ENCODE data around the gene SERPINF2. TPM values are rescaled to one million over a fixed set of nuclear protein-coding genes. Genes with fewer than 3 reads are reported as not detected.

Gene SERPINF2
- total RNA-seq, 1 donor from 2014 or later: 1.2 TPM

DNA sequence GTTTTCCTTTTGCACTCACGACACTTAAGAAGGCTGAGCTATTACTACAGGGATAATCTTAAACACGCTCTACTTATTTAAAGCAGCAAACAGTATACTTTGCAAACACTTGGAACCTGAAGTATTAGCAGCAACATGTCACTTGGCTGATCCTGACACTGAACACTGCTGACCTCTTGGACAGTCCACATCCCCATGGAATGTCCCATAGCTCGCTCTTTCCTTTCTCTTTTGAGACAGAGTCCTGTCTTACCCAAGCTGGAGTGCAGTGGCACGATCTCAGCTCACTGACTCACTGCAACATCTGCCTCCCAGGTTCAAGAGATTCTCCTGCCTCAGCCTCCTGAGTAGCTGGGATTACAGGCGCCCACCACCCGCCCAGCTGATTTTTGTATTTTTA, 60.6 kb downstream of the SERPINF2 start:
- no peak for DNase-seq (ENCODE audit: low spot score)
- intact Hi-C loops (cut with DNase I): no loop called here

Other genes starting within 250 kb of the SERPINF2 start
- 34.2 TPM for gene INPP5K, start 226.3 kb upstream of the SERPINF2 start, total RNA-seq
- 49.9 TPM for gene PITPNA, start 180.1 kb upstream of the SERPINF2 start, total RNA-seq
- 4.8 TPM for gene SLC43A2, start 114.0 kb upstream of the SERPINF2 start, total RNA-seq
- gene SCARF1, start 97.1 kb upstream of the SERPINF2 start, total RNA-seq: 10.9 TPM
- 49.8 TPM for gene RILP, start 93.0 kb upstream of the SERPINF2 start, total RNA-seq
- gene PRPF8, start 58.0 kb upstream of the SERPINF2 start, total RNA-seq: 162 TPM
- gene TLCD2, start 32.5 kb upstream of the SERPINF2 start, total RNA-seq: 2.6 TPM
- 7.2 TPM for gene WDR81, start 18.2 kb upstream of the SERPINF2 start, total RNA-seq
- 163 TPM for gene SERPINF1, start 19.2 kb downstream of the SERPINF2 start, total RNA-seq
- 8.8 TPM for gene SMYD4, start 87.0 kb downstream of the SERPINF2 start, total RNA-seq
- 76.7 TPM for gene RPA1, start 87.1 kb downstream of the SERPINF2 start, total RNA-seq